HepG2 (cell line): ENCODE data around the gene ABHD2. TPM values are rescaled to one million over a fixed set of nuclear protein-coding genes. Genes with fewer than 3 reads are reported as not detected.

Experiments
- ATAC-seq: fragments of 200-7000 bp; cut with Tn5 transposase; 3 replicates; pipeline ENCODE4 v1.9.1; 2020; ENCODE audit warnings: mild to moderate bottlenecking, moderate library complexity
- BruUV-seq: library from RNA; stranded (reverse); fragments of 400-500 nt; replicated peaks from 2 replicates; lab custom pipeline; 2021; lab: Mats Ljungman, UMichigan
- CTCF ChIA-PET: fragments of 300-600 bp; formaldehyde crosslinking; extraction: SDS; loops from one replicate; lab custom pipeline; 2021; ENCODE audit warnings: low total read pairs, inconsistent platforms, low intra/inter-chr PET ratio; lab: Yijun Ruan, JAX
- POLR2A ChIA-PET: fragments of 350-600 bp; sonication (Branson Sonifier 250); formaldehyde crosslinking; loops from one replicate; lab custom pipeline; 2020; ENCODE audit warnings: antibody characterized with exemption, inconsistent platforms; lab: Yijun Ruan, JAX
- DNase-seq: peaks from one replicate; pipeline ENCODE4 v3.0.0-alpha.2; 2015; ENCODE audit warnings: low spot score
- FAIRE-seq: peaks from 3 replicates; lab custom pipeline; 2011; peaks lifted over from hg19 to GRCh38; lab: Jason Lieb, UNC
- H2AFZ ChIP-seq: one replicate; pipeline ENCODE4 v1.6.1; 2011; ENCODE audit warnings: low read length, inconsistent platforms
- H3K27ac ChIP-seq: fragments of 300-600 bp; 3 replicates; pipeline ENCODE4 v1.8.0; 2011; ENCODE audit warnings: mixed run types, mild to moderate bottlenecking, mixed read lengths, low read length, inconsistent platforms; ENCODE audit not compliant: insufficient read depth; ENCODE audit errors: extremely low read length
- H3K27me3 ChIP-seq, 2 experiments: fragments of 200-600 bp in 1 of 2; 2 replicates in 1 of 2; 3 replicates in 1 of 2; pipeline versions ENCODE4 v1.6.0 to v1.8.0; 2011; ENCODE audit warnings: low read length in 2 of 2, mild to moderate bottlenecking in 2 of 2, moderate library complexity in 2 of 2, inconsistent platforms in 1 of 2; ENCODE audit not compliant: insufficient read depth in 2 of 2, control insufficient read depth in 1 of 2
- H3K36me3 ChIP-seq, 2 experiments: fragments of 200-600 bp in 1 of 2; replicated peaks in 1 of 2; 2 replicates in 1 of 2; 3 replicates in 1 of 2; pipeline versions ENCODE4 v1.5.1 to v1.8.0; 2011; ENCODE audit warnings: low read length in 2 of 2, inconsistent platforms in 1 of 2; ENCODE audit not compliant: insufficient read depth in 2 of 2, control insufficient read depth in 1 of 2
- H3K4me1 ChIP-seq: 2 replicates; pipeline ENCODE4 v1.5.1; 2012; ENCODE audit warnings: low read length, inconsistent platforms; ENCODE audit not compliant: insufficient read depth
- H3K4me2 ChIP-seq: 2 replicates; pipeline ENCODE4 v1.6.0; 2011; ENCODE audit warnings: low read depth, low read length, inconsistent platforms
- H3K4me3 ChIP-seq, 3 experiments: fragments of 200-600 bp in 1 of 3; sonication (generic), shearing (Covaris generic) in 1 of 3; replicated peaks in 1 of 3; 2 replicates each; pipeline ENCODE4 v1.5.1; 2011 to 2016; ENCODE audit warnings: low read length in 3 of 3, inconsistent platforms in 2 of 3, low read depth in 2 of 3, mild to moderate bottlenecking in 2 of 3, control low read depth in 1 of 3, mixed read lengths in 1 of 3; ENCODE audit not compliant: insufficient read depth in 1 of 3
- H3K79me2 ChIP-seq: one replicate; pipeline ENCODE4 v1.6.1; 2011; ENCODE audit warnings: low read length, inconsistent platforms; ENCODE audit not compliant: insufficient read depth
- H3K9ac ChIP-seq: 2 replicates; pipeline ENCODE4 v1.6.0; 2011; ENCODE audit warnings: mild to moderate bottlenecking, low read depth, low read length, inconsistent platforms; ENCODE audit not compliant: insufficient read depth
- H3K9me3 ChIP-seq: 2 replicates; pipeline ENCODE4 v1.5.1; 2012; ENCODE audit warnings: mild to moderate bottlenecking, low read length
- H4K20me1 ChIP-seq: 2 replicates; pipeline ENCODE4 v1.6.0; 2011; ENCODE audit warnings: inconsistent platforms, mild to moderate bottlenecking, low read length, moderate library complexity; ENCODE audit not compliant: insufficient read depth
- CEBPG ChIP-seq: IDR thresholded peaks from 2 replicates; pipeline ENCODE4 v1.6.1; 2016
- CTCF ChIP-seq: sonication (generic); formaldehyde crosslinking; IDR thresholded peaks from 2 replicates; pipeline ENCODE4 v1.5.0; 2020; ENCODE audit warnings: mild to moderate bottlenecking, missing genetic modification reagents, moderate library complexity
- PATZ1 ChIP-seq: sonication (generic); formaldehyde crosslinking; IDR thresholded peaks from 2 replicates; pipeline ENCODE4 v1.4.0; 2020; ENCODE audit warnings: missing genetic modification reagents
- SMC3 ChIP-seq: IDR thresholded peaks from 2 replicates; pipeline ENCODE4 v1.6.1; 2011; ENCODE audit warnings: low read length, improper control_type of control experiment
- STAG1 ChIP-seq: sonication (generic); formaldehyde crosslinking; IDR thresholded peaks from 2 replicates; pipeline ENCODE4 v1.4.0; 2020; ENCODE audit warnings: missing genetic modification reagents
- ZNF232 ChIP-seq: sonication (generic); formaldehyde crosslinking; IDR thresholded peaks from 2 replicates; pipeline ENCODE4 v1.4.0; 2020; ENCODE audit warnings: missing genetic modification reagents, borderline replicate concordance
- WGBS: methylation state at CpG from one replicate; pipeline ENCODE4 v1.1.6; 2017; ENCODE audit warnings: low lambda C conversion rate; 5-methylcytosine and 5-hydroxymethylcytosine counted together
- in situ Hi-C: cut with HindIII; loops from 2 replicates; pipeline ENCODE4 v1.10.0; 2017; ENCODE audit warnings: low pct_unique_long_range_greater_than_20kb; ENCODE audit not compliant: extremely low pct_ligation_motif_present
- intact Hi-C: fragments of 100-400 bp; cut with micrococcal nuclease; formaldehyde crosslinking; loops from one replicate; pipeline ENCODE4 v1.10.0; 2022; ENCODE audit not compliant: unreplicated experiment
- polyA plus RNA-seq, 8 experiments: library from polyadenylated mRNA; depleted of rRNA in 3 of 8; stranded (reverse) in 7 of 8; unstranded in 1 of 8; fragments of >200 nt; fragmentation: Illumina TruSeq in 4 of 8; extraction: Trizol in 4 of 8; gene quantifications; 2 replicates each; pipeline versions ENCODE4 v1.2.1 to v1.2.3, GENCODE V29; 2011 to 2016; ENCODE audit warnings: low read depth in 4 of 8, missing spikeins in 1 of 8, mixed read lengths in 1 of 8; ENCODE audit not compliant: insufficient read depth in 1 of 8
- total RNA-seq, 5 experiments: library from RNA; depleted of rRNA; stranded (reverse); fragments of >200 nt; fragmentation: Illumina TruSeq; extraction: Trizol; gene quantifications; 2 replicates each; pipeline ENCODE4 v1.2.3, GENCODE V29; 2016; ENCODE audit warnings: low read depth in 1 of 5
- TF ChIP-seq, protein P1 (sequence below): sonication (generic); formaldehyde crosslinking; IDR thresholded peaks from 2 replicates; pipeline ENCODE4 v1.4.0; 2020; ENCODE audit warnings: mild to moderate bottlenecking, missing genetic modification reagents
- TF ChIP-seq, protein P2 (sequence below): sonication (generic); formaldehyde crosslinking; IDR thresholded peaks from 2 replicates; pipeline ENCODE4 v1.8.1; 2023; ENCODE audit warnings: mild to moderate bottlenecking, missing genetic modification reagents

ABHD2 gene
- total and polyA plus RNA-seq, 2 of the 13 experiments (the other 11 are each of a cell fraction or from before 2014, with no cell fraction given), result 14.8 to 22.4 TPM

DNA sequence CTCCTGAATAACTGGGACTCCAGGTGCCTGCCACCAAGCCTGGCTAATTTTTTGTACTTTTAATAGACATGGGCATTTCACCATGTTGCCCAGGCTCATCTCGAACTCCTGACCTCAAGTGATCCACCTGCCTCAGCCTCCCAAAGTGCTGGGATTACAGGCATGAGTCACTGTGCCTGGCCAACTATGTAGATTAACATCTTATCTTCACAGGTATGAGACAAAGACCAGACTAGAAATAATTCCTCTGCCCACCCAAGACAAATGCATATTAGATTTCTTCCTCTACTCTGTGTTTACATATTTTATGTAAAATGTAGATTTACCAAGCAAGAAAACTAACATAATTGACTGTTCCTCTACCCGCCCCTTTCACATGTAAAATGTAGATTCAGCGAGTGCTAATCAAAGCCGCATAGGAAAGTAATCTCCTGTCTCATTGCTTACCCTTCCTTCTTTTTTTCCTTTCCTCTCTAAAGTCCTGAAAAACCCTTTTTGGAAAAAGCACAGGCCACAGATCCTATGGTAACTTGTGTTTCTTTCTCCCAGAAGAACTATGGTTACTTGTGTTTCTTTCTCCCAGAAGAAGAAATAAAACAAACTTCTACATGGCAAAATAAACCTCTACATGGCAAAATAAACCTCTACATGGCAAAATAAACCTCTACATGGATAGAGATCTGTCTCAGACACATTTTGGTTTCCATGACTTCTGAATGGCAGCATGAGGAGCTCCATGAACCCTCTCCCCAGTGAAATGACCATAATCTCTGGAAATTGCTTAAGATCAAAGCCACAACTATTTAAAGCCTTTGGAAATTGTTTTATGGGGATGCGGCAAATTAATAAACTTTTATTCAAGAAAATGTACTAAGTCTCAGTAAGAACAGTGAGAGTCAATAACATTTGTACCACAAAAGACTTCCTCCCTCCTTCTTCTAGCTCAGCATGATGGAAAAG lies 9.1 kb upstream of the ABHD2 start:
- FAIRE-seq, result no peak
- WGBS, result 50% methylated on average over 5 of the region's 5 CpGs
- H4K20me1 ChIP-seq, result no peaks in the 10 kb centered on the region
- H3K27ac ChIP-seq, result no peak overlapping the region
- H3K4me1 ChIP-seq, result peaks cover 34% of the 10 kb centered on the region
- H3K9me3 ChIP-seq, result no peaks in the 10 kb centered on the region
- in situ Hi-C loops, result no loop called here
- no peaks in the 10 kb centered on the region for H3K36me3 ChIP-seq
- POLR2A ChIA-PET, result interaction anchor here (1.0 to 1.6 kb wide), 2 partner anchors 9 to 99 kb away, joined by 3 to 9 read pairs; partner anchors contain the start of gene ABHD2
- intact Hi-C loops, result no loop called here
- CTCF ChIA-PET, result no interaction called here
- peak overlapping the region; percentile 65 for H3K4me2 ChIP-seq
- ATAC-seq, result no peak
- H3K79me2 ChIP-seq, result no peaks in the 10 kb centered on the region
- DNase-seq, result no peak
- H3K4me3 ChIP-seq, result peak overlapping the region in 2 of 3 experiments; percentile 11 to 34; a peak in 2 of 6 replicates
- no TSS peak for BruUV-seq
- H2AFZ ChIP-seq, result no peak overlapping the region
- H3K9ac ChIP-seq, result no peak overlapping the region
- TF ChIP-seq, protein P1, sequence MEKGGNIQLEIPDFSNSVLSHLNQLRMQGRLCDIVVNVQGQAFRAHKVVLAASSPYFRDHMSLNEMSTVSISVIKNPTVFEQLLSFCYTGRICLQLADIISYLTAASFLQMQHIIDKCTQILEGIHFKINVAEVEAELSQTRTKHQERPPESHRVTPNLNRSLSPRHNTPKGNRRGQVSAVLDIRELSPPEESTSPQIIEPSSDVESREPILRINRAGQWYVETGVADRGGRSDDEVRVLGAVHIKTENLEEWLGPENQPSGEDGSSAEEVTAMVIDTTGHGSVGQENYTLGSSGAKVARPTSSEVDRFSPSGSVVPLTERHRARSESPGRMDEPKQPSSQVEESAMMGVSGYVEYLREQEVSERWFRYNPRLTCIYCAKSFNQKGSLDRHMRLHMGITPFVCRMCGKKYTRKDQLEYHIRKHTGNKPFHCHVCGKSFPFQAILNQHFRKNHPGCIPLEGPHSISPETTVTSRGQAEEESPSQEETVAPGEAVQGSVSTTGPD (CRISPR knock-in tag), result no peak
- 0 out of 2 replicates have a peak, but pooled peaks have one; percentile 31 for TF ChIP-seq ZNF232
- no peaks in the 10 kb centered on the region; a peak in 1 of 5 replicates for H3K27me3 ChIP-seq

- intact Hi-C loops, result no loop called here
- ChIA-PET POLR2A (no interaction called here), CTCF (no interaction called here)
- Histone ChIP-seq H3K79me2 (no peaks in the 10 kb centered on the region), H3K27ac (no peak overlapping the region), H3K4me3 (no peak overlapping the region), H2AFZ (no peak overlapping the region), H3K9ac (no peak overlapping the region), H3K27me3 (no peaks in the 10 kb centered on the region), H4K20me1 (no peaks in the 10 kb centered on the region), H3K4me2 (no peak overlapping the region), H3K9me3 (no peaks in the 10 kb centered on the region), H3K4me1 (peaks cover 49% of the 10 kb centered on the region), H3K36me3 (no peaks in the 10 kb centered on the region)
- DNase-seq (no peak), ATAC-seq (peak; percentile 55; the same call in 2 of the 3 replicates), FAIRE-seq (no peak)
- WGBS, result 18% methylated on average over 1 of the region's 1 CpG
- in situ Hi-C loops, result no loop called here
- BruUV-seq, result no TSS peak
- peak; percentile 58 for TF ChIP-seq STAG1 (CRISPR knock-in tag)
- TF ChIP-seq SMC3, result peak; percentile 26; the same call in 1 of the 2 replicates
- no peak for TF ChIP-seq CEBPG
- TF ChIP-seq CTCF, result peak; percentile 44
- 0 out of 2 replicates have a peak, but pooled peaks have one; percentile 14 for TF ChIP-seq PATZ1
- TF ChIP-seq, protein P2, sequence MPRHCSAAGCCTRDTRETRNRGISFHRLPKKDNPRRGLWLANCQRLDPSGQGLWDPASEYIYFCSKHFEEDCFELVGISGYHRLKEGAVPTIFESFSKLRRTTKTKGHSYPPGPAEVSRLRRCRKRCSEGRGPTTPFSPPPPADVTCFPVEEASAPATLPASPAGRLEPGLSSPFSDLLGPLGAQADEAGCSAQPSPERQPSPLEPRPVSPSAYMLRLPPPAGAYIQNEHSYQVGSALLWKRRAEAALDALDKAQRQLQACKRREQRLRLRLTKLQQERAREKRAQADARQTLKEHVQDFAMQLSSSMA, result no peak
These were observed 6.4 kb upstream of the ABHD2 start for GRCh38 chr15:89081878-89082277.
